ENCODE measurements around the gene OGFOD3. TPM values are rescaled to one million over a fixed set of nuclear protein-coding genes. Genes with fewer than 3 reads are reported as not detected.
A peak's percentile ranks its signal among the peaks of the same experiment; 100 is the strongest.

Gene OGFOD3
- polyA plus RNA-seq, 2 of the 4 experiments (the other 2 are of a cell fraction): 15.2 to 19.8 TPM

GRCh38 chr17:82388922-82389283 lies 29.5 kb downstream of the OGFOD3 start (continued):
- TF ChIP-seq, protein P1, sequence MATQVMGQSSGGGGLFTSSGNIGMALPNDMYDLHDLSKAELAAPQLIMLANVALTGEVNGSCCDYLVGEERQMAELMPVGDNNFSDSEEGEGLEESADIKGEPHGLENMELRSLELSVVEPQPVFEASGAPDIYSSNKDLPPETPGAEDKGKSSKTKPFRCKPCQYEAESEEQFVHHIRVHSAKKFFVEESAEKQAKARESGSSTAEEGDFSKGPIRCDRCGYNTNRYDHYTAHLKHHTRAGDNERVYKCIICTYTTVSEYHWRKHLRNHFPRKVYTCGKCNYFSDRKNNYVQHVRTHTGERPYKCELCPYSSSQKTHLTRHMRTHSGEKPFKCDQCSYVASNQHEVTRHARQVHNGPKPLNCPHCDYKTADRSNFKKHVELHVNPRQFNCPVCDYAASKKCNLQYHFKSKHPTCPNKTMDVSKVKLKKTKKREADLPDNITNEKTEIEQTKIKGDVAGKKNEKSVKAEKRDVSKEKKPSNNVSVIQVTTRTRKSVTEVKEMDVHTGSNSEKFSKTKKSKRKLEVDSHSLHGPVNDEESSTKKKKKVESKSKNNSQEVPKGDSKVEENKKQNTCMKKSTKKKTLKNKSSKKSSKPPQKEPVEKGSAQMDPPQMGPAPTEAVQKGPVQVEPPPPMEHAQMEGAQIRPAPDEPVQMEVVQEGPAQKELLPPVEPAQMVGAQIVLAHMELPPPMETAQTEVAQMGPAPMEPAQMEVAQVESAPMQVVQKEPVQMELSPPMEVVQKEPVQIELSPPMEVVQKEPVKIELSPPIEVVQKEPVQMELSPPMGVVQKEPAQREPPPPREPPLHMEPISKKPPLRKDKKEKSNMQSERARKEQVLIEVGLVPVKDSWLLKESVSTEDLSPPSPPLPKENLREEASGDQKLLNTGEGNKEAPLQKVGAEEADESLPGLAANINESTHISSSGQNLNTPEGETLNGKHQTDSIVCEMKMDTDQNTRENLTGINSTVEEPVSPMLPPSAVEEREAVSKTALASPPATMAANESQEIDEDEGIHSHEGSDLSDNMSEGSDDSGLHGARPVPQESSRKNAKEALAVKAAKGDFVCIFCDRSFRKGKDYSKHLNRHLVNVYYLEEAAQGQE (IDR thresholded peaks at IDR 0.05): no peak
- TF ChIP-seq TFCP2L1 (CRISPR knock-in tag; IDR thresholded peaks at IDR 0.05): no peak
- no peak for TF ChIP-seq FOSL2 (IDR thresholded peaks at IDR 0.05)
- TF ChIP-seq FOSL2 (CRISPR knock-in tag; IDR thresholded peaks at IDR 0.05): no peak

DNA sequence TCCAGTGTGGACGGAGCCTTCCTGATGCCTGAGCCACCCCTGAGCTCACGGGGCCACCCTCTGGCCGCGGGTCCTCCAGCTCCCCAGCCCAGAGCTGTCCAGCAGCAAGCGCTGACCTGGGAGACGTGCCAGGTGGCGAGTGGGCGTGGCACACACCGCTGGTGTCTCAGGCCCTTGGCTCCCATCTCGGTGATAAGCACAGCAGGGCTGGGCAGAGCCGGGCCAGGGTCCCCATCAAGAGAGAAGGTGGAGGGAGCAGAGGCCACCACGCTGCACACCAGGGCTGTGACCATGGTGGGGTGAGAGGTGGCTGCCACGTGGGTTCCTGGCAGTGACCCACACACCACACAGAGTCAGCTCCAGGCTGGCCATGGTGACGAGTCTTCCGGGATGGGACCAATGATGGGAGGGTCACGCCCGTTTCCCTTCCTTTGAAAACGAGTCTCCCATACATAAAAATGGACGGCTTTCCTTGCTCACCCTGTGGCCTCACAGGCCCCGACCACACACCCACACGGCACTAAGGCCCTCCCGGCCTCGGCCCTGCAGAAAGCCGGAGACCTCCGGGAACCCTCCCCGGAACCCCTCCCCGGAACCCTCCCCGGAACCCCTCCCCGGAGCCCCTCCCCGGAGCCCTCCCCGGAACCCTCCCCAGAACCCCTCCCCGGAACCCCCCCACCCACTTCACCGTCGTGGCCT lies 30.0 kb downstream of the OGFOD3 start:
- Histone ChIP-seq H3K4me1 (peaks cover 24% of the 10 kb centered on the region), H3K4me2 (no peak overlapping the region), H3K4me3 (no peak overlapping the region), H3K9me3 (no peaks in the 10 kb centered on the region), H3K27ac (no peak overlapping the region)
- no peak for FAIRE-seq
- peak in 1 of 2 experiments; percentile 41 for DNase-seq (ENCODE audit: low read depth in 1 of 2, low spot score in 1 of 2)
- no peak for TF ChIP-seq NR3C1 (IDR thresholded peaks at IDR 0.05)
- no peak for TF ChIP-seq JUNB (IDR thresholded peaks at IDR 0.05)
- TF ChIP-seq, protein P1 (IDR thresholded peaks at IDR 0.05): peak; percentile 51; the same call in 1 of the 2 replicates
- no peak for TF ChIP-seq MAZ (IDR thresholded peaks at IDR 0.05; ENCODE audit: borderline replicate concordance, low read depth, low read length)
- TF ChIP-seq RAD21 (conservative IDR thresholded peaks at IDR 0.05 in 1 of 2, IDR thresholded peaks at IDR 0.05 in 1 of 2): peak in 1 of 2 experiments; percentile 16; a peak in 1 of 5 replicates
- ATAC-seq: peak in 1 of 2 experiments; percentile 18; a peak in 3 of 6 replicates
- CTCF ChIA-PET: interaction anchor here (1.0 to 2.8 kb wide), 4 partner anchors 8 to 154 kb away, joined by 3 to 15 read pairs (median 4); no protein-coding TSS in a partner anchor
- WGBS (ENCODE audit: missing lambda C conversion rate): 72% methylated on average over 26 of the region's 34 CpGs
- POLR2A ChIA-PET: interaction anchor here (0.5 kb wide), 1 partner anchor 91 kb away, joined by 3 read pairs; no protein-coding TSS in a partner anchor

GRCh38 chr17:82387705-82388106 lies 30.7 kb downstream of the OGFOD3 start:
- FAIRE-seq: no peak
- Histone ChIP-seq H3K27ac (no peak overlapping the region), H3K4me1 (peaks cover 24% of the 10 kb centered on the region), H3K9me3 (no peaks in the 10 kb centered on the region), H3K4me2 (no peak overlapping the region), H3K4me3 (no peak overlapping the region)
- DNase-seq (ENCODE audit: low read depth in 1 of 2, low spot score in 1 of 2): no peak
- ChIA-PET CTCF (interaction anchor here (0.6 to 2.8 kb wide), 4 partner anchors 35 to 153 kb away, joined by 3 to 15 read pairs (median 4); no protein-coding TSS in a partner anchor), POLR2A (no interaction called here)
- TF ChIP-seq ELK1 (IDR thresholded peaks at IDR 0.05; ENCODE audit: low read depth, low read length) (no peak), CHD2 (IDR thresholded peaks at IDR 0.05; ENCODE audit: low read length, partially characterized antibody) (no peak), MYC (IDR thresholded peaks at IDR 0.05; ENCODE audit: borderline replicate concordance, low read length) (no peak), HES2 (IDR thresholded peaks at IDR 0.05) (no peak), BHLHE40 (IDR thresholded peaks at IDR 0.05; ENCODE audit: low read depth, low read length) (no peak), KDM1A (IDR thresholded peaks at IDR 0.05; ENCODE audit: low read depth) (no peak), NFE2L2 (conservative IDR thresholded peaks at IDR 0.05; ENCODE audit: low read length) (no peak)
- TF ChIP-seq, protein P2, sequence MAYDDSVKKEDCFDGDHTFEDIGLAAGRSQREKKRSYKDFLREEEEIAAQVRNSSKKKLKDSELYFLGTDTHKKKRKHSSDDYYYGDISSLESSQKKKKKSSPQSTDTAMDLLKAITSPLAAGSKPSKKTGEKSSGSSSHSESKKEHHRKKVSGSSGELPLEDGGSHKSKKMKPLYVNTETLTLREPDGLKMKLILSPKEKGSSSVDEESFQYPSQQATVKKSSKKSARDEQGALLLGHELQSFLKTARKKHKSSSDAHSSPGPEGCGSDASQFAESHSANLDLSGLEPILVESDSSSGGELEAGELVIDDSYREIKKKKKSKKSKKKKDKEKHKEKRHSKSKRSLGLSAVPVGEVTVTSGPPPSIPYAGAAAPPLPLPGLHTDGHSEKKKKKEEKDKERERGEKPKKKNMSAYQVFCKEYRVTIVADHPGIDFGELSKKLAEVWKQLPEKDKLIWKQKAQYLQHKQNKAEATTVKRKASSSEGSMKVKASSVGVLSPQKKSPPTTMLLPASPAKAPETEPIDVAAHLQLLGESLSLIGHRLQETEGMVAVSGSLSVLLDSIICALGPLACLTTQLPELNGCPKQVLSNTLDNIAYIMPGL (CRISPR knock-in tag; IDR thresholded peaks at IDR 0.05; ENCODE audit: borderline replicate concordance): no peak
- WGBS (ENCODE audit: missing lambda C conversion rate): 74% methylated on average over 3 of the region's 3 CpGs
- no peak for ATAC-seq
